ENCODE results near the gene UXT. TPM values are rescaled to one million over a fixed set of nuclear protein-coding genes. Genes with fewer than 3 reads are reported as not detected.

Gene UXT, protein sequence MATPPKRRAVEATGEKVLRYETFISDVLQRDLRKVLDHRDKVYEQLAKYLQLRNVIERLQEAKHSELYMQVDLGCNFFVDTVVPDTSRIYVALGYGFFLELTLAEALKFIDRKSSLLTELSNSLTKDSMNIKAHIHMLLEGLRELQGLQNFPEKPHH
- 10 to 100 TPM; 79.5 to 97.2 TPM for total RNA-seq

GRCh38 chrX:47658684-47659420 is at the start of gene UXT:
TSS of gene UXT (minus strand) at chrX:47659180. CDS start at chrX:47658927, 253 bp downstream.

GRCh38 chrX:47650164-47651042 is 8.6 kb downstream of the UXT start, which contains the start of gene ELK1:
TSS of gene ELK1 (minus strand) at chrX:47650563. CDS start at chrX:47641441, 9,122 bp downstream.

DNA sequence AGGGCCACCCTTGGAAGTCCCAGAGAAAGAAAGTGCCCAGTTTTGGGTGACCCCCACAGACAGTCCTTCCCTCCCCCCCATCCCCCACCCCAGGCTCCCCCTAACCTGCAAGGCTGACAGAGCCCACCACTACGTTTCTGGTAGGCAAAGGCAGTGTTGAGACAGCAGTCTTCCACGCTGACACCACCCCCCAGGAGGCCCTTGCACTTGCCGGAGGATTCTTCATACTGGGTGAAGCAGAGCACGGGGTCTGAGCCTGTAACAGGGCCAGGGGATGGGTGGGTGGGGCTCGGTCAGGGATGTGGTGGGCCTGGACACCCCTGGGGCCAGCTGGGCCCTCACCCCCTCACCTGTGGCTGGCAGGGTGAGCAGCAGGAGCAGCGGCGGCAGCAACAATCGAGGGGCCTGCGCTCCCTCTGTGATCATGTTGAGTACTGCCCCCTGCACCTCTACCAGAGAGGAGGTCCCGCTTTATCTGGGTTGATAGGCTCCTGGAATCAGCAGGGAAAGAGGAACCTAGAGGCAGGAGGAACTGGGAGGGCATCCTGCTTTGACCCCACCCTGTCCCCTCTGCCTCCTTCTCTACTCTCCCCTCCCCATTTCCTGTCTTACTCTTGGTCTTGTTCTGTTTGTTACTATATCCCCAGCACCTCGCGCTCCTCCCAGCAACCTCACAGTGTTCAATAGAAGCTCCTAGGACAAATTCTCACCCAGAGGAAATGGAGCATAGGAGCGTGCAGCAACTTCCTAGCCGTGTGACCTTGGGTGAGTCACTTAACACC is 29.4 kb downstream of the UXT start, which contains the start of gene CFP:
TSS of gene CFP (minus strand) at position 512 of the 782 bp plus-strand sequence. CDS start at position 426, 86 bp downstream.

DNA sequence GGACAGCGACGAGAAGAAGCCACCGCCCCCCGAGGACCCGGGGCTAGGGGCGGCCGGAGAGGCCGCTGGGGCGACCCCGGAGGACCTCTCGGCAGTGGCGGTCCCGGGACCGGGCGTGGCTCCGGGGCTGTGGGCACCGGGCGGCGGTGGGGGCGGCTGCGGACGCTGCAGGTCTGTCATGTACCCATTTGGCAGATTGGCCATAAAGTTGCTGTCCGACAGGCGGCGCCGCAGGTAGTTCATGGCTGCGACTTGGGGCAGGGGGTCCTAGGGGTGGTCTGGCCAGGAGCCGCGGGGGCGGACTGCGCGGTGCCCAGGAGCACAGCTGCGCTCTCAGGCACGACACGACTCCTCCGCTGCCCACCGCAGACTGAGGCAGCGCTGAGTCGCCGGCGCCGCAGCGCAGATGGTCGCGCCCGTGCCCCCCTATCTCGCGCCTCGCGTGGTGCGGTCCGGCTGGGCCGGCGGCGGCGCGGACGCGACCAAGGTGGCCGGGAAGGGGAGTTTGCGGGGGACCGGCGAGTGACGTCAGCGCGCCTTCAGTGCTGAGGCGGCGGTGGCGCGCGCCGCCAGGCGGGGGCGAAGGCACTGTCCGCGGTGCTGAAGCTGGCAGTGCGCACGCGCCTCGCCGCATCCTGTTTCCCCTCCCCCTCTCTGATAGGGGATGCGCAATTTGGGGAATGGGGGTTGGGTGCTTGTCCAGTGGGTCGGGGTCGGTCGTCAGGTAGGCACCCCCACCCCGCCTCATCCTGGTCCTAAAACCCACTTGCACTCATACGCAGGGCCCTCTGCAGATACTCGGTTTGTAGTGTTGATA is 39.3 kb downstream of the UXT start, which contains the start of gene SYN1:
TSS of gene SYN1 (minus strand) at position 372 of the 817 bp plus-strand sequence. CDS start at position 243, 129 bp downstream.

Other genes starting within 250 kb of the UXT start
- gene ZNF41, start 176.0 kb downstream of the UXT start, total RNA-seq: 1 to 10 TPM; 5.3 to 6.2 TPM
- 10 to 100 TPM; 18.6 to 19.3 TPM for gene ARAF, start 98.0 kb downstream of the UXT start, total RNA-seq
- 10 to 100 TPM; 61.3 to 63.3 TPM for gene TIMP1, start 76.7 kb downstream of the UXT start, total RNA-seq
- gene SYN1, start 39.3 kb downstream of the UXT start, total RNA-seq: not detected
- under 1 TPM; under 0.01 to 0.33 TPM for gene CFP, start 29.2 kb downstream of the UXT start, total RNA-seq
- 10 to 100 TPM; 19.6 to 24.6 TPM for gene ELK1, start 8.6 kb downstream of the UXT start, total RNA-seq
- gene ZNF81, start 177.7 kb upstream of the UXT start, total RNA-seq: 1 to 10 TPM; 4.5 to 6.7 TPM